Right lobe of liver (tissue), 6 donors: ENCODE data around the gene POU2F3. TPM values are rescaled to one million over a fixed set of nuclear protein-coding genes. Genes with fewer than 3 reads are reported as not detected.
A peak's percentile ranks its signal among the peaks of the same experiment; 100 is the strongest.

Source experiments
- ATAC-seq, 4 donors: fragments of 200-7000 bp; cut with Tn5 transposase; one replicate each; pipeline ENCODE4 v1.9.1; 2020; ENCODE audit warnings: mild to moderate bottlenecking in 4 of 4, moderate library complexity in 4 of 4
- DNase-seq, 3 donors: peaks; one replicate each; pipeline ENCODE4 v3.0.0-alpha.2; 2020
- H3K27ac ChIP-seq, 3 donors: fragments of 200-600 bp; one replicate each; pipeline ENCODE4 v1.8.0; 2022
- H3K27me3 ChIP-seq, 2 donors: fragments of 200-600 bp; one replicate each; pipeline ENCODE4 v1.8.0; 2022
- H3K36me3 ChIP-seq, 4 donors: fragments of 200-600 bp; sonication (generic) in 1 of 4; one replicate each; pipeline versions ENCODE4 v1.5.1 to v1.8.0; 2017 to 2022; ENCODE audit warnings: control low read depth in 1 of 4
- H3K4me1 ChIP-seq, 4 donors: fragments of 200-600 bp; sonication (generic) in 1 of 4; one replicate each; pipeline versions ENCODE4 v1.5.1 to v1.8.0; 2017 to 2022; ENCODE audit warnings: control low read depth in 1 of 4
- H3K4me3 ChIP-seq, 3 donors: fragments of 200-600 bp; one replicate each; pipeline ENCODE4 v1.8.0; 2022
- H3K9me3 ChIP-seq, 4 donors: fragments of 200-600 bp; sonication (generic) in 1 of 4; one replicate each; pipeline versions ENCODE4 v1.5.1 to v1.8.0; 2017 to 2022; ENCODE audit warnings: control low read depth in 1 of 4
- POLR2A ChIP-seq: fragments of 450-650 bp; IDR thresholded peaks from one replicate; pipeline ENCODE4 v1.6.1; 2017; ENCODE audit warnings: antibody characterized with exemption, mild to moderate bottlenecking
- WGBS: methylation state at CpG from one replicate; pipeline ENCODE4 v1.1.6; 2018; ENCODE audit warnings: low coverage, low lambda C conversion rate; ENCODE audit not compliant: insufficient coverage; ENCODE audit errors: missing lambda C conversion rate; 5-methylcytosine and 5-hydroxymethylcytosine counted together
- intact Hi-C, 2 donors: fragments of 100-400 bp; cut with DNase I; formaldehyde crosslinking; loops; one replicate each; pipeline versions ENCODE4 v1.11.2 to v1.14.1; 2022
- total RNA-seq, 6 experiments: library from RNA; depleted of rRNA in 2 of 6; stranded (reverse); fragments of >200 nt in 2 of 6; fragmentation: NEBNext Ultra II Directional in 3 of 6; extraction: Animal tissue kit (Norgen Biotek cat#: 25700) in 3 of 6; gene quantifications; one replicate each; pipeline versions ENCODE4 v1.1.0 to v1.2.4, GENCODE V29; 2016 to 2023
- TF ChIP-seq, protein P1 (sequence below), 4 donors: fragments of 200-600 bp in 3 of 4; fragments of 450-650 bp in 1 of 4; IDR thresholded peaks; one replicate each; pipeline versions ENCODE4 v1.5.1 to v1.8.0; 2016 to 2022; ENCODE audit warnings: antibody characterized with exemption in 4 of 4, mild to moderate bottlenecking in 2 of 4
- donor health status: DM: no; HTN: yes; CAD: no.
- donor health status: DM: no; HTN: no; CAD: no.
- donor health status: DM: no; HTN: no; CAD: no.
- donor health status: DM: no; HTN: yes; CAD: no.
- donor health status: DM: no; HTN: yes; CAD: no.

The POU2F3 gene
- total RNA-seq, 6 experiments from 2014 or later: not detected

DNA sequence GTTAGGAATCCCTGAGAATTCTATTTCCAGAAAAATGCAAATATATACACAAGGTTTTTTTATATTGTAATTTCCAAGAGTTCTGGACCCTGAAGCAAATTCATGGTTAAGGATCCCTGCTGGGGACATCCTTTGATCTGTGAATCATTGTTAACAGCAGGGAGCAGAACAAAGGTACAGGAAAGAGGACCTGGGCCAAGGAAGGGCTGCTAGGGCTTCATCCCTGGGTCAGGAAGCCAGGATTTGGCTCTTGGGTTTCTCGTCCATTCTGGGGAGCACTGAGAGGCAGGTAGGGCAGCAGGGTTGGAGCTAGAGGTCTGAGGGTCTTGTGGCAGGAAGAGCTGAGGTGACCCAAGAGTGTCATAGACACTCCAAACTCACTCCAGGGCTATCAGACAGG is 39.3 kb upstream of the POU2F3 start:
- H3K4me1 ChIP-seq: peaks cover 0 to 31% (median 9%) of the 10 kb centered on the region in 4 donors
- no CpG with 5 or more reads among the region's 1 CpG for WGBS
- intact Hi-C loops: no loop called here

GRCh38 chr11:120201653-120202052 is 38.3 kb upstream of the POU2F3 start:
- peaks cover 0 to 31% (median 9%) of the 10 kb centered on the region in 4 donors for H3K4me1 ChIP-seq
- no peak for DNase-seq
- TF ChIP-seq, protein P1, sequence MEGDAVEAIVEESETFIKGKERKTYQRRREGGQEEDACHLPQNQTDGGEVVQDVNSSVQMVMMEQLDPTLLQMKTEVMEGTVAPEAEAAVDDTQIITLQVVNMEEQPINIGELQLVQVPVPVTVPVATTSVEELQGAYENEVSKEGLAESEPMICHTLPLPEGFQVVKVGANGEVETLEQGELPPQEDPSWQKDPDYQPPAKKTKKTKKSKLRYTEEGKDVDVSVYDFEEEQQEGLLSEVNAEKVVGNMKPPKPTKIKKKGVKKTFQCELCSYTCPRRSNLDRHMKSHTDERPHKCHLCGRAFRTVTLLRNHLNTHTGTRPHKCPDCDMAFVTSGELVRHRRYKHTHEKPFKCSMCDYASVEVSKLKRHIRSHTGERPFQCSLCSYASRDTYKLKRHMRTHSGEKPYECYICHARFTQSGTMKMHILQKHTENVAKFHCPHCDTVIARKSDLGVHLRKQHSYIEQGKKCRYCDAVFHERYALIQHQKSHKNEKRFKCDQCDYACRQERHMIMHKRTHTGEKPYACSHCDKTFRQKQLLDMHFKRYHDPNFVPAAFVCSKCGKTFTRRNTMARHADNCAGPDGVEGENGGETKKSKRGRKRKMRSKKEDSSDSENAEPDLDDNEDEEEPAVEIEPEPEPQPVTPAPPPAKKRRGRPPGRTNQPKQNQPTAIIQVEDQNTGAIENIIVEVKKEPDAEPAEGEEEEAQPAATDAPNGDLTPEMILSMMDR (IDR thresholded peaks at IDR 0.05): no peak
- no peak for TF ChIP-seq POLR2A
- no peak overlapping the region for H3K27ac ChIP-seq
- no peaks in the 10 kb centered on the region for H3K36me3 ChIP-seq
- intact Hi-C loops: no loop called here
- no peaks in the 10 kb centered on the region for H3K9me3 ChIP-seq
- 56% methylated on average over 1 of the region's 3 CpGs for WGBS
- no peaks in the 10 kb centered on the region for H3K27me3 ChIP-seq
- no peak overlapping the region for H3K4me3 ChIP-seq
- ATAC-seq: no peak

More for the DNA sequence above, 39.3 kb upstream of the POU2F3 start:
- Histone ChIP-seq H3K9me3 (no peaks in the 10 kb centered on the region), H3K27ac (no peak overlapping the region), H3K4me3 (no peak overlapping the region), H3K27me3 (no peaks in the 10 kb centered on the region), H3K36me3 (no peaks in the 10 kb centered on the region)
- DNase-seq (no peak), ATAC-seq (no peak)
- TF ChIP-seq, protein P1 (IDR thresholded peaks at IDR 0.05): no peak
- TF ChIP-seq POLR2A: no peak

DNA sequence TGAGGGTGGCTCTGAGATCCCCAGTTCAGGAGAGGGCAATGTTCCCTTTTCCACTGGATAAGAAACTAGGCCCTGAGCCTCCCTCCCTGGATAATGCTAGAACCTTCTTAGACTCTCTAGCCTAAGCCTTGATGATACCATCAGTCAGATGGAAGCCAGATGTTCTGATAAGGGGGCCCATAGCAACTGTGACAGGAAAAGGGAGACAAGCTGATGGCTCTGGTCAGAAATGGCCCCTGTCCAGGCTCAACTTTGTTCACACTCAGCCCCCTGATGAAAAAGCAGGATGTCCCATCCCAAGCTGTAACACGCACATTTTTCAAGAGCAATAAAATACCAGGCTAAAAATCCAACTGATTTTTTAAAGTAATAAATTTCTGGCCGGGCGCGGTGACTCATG is 36.3 kb upstream of the POU2F3 start:
- H3K36me3 ChIP-seq: no peaks in the 10 kb centered on the region
- DNase-seq (no peak), ATAC-seq (no peak)
- no peaks in the 10 kb centered on the region for H3K9me3 ChIP-seq
- H3K4me1 ChIP-seq: peaks cover 0 to 32% (median 9%) of the 10 kb centered on the region in 4 donors
- WGBS: 78% methylated on average over 1 of the region's 4 CpGs
- intact Hi-C loops: no loop called here
- H3K27ac ChIP-seq: no peak overlapping the region
- no peaks in the 10 kb centered on the region for H3K27me3 ChIP-seq
- H3K4me3 ChIP-seq: no peak overlapping the region
- TF ChIP-seq, protein P1 (IDR thresholded peaks at IDR 0.05): no peak
- no peak for TF ChIP-seq POLR2A

- no peak overlapping the region for H3K27ac ChIP-seq
- H3K4me1 ChIP-seq: peaks cover 0 to 39% (median 16%) of the 10 kb centered on the region in 4 donors
- no peaks in the 10 kb centered on the region for H3K9me3 ChIP-seq
- WGBS: 82% methylated on average over 6 of the region's 7 CpGs
- intact Hi-C loops: no loop called here
- DNase-seq: no peak
- H3K4me3 ChIP-seq: no peak overlapping the region
- peak in 1 of 4 donors; percentile 7 for ATAC-seq
- no peak for TF ChIP-seq POLR2A
- TF ChIP-seq, protein P1 (IDR thresholded peaks at IDR 0.05): no peak
- no peaks in the 10 kb centered on the region for H3K27me3 ChIP-seq
- no peaks in the 10 kb centered on the region for H3K36me3 ChIP-seq
Measured at GRCh38 chr11:120205596-120206161, 34.3 kb upstream of the POU2F3 start.
